GM18517 (cell line): ENCODE data around the gene TP73.

ENCODE experiments used
- ATAC-seq: cut with Tn5 transposase; IDR thresholded peaks from one replicate; pipeline ENCODE4 v1.9.1; 2021; ENCODE audit warnings: mild to moderate bottlenecking, moderate library complexity; ENCODE audit not compliant: unreplicated experiment

TP73 gene

GRCh38 chr1:3759164-3759563 is 106.8 kb downstream of the TP73 start:
- no peak for ATAC-seq

GRCh38 chr1:3759796-3760195 is 107.5 kb downstream of the TP73 start:
- ATAC-seq, result no peak

- no peak for ATAC-seq
These were observed 109.1 kb downstream of the TP73 start for GRCh38 chr1:3761296-3762010.

- ATAC-seq, result no peak
These were observed 110.0 kb downstream of the TP73 start for GRCh38 chr1:3762151-3762872.

- no peak for ATAC-seq
These were observed 110.5 kb downstream of the TP73 start for GRCh38 chr1:3762873-3763228.

GRCh38 chr1:3763351-3764125 is 111.2 kb downstream of the TP73 start:
- no peak for ATAC-seq

- no peak for ATAC-seq
These were observed 115.1 kb downstream of the TP73 start for GRCh38 chr1:3767328-3767925.

GRCh38 chr1:3768811-3769390 is 116.6 kb downstream of the TP73 start:
- no peak for ATAC-seq

- ATAC-seq, result no peak
These were observed 117.9 kb downstream of the TP73 start for GRCh38 chr1:3770047-3770765.

GRCh38 chr1:3771108-3772026 is 119.1 kb downstream of the TP73 start:
- no peak for ATAC-seq

GRCh38 chr1:3772027-3772714 is 119.9 kb downstream of the TP73 start:
- no peak for ATAC-seq

GRCh38 chr1:3772715-3773571 is 120.6 kb downstream of the TP73 start, which contains the start of gene SMIM1:
SMIM1 (plus strand) TSS chr1:3772749; CDS start chr1:3775374, 2,625 bp downstream.
- no peak for ATAC-seq

- ATAC-seq, result no peak
These were observed 121.4 kb downstream of the TP73 start for GRCh38 chr1:3773572-3774275.

GRCh38 chr1:3774276-3774945 is 122.1 kb downstream of the TP73 start:
- ATAC-seq, result no peak

- no peak for ATAC-seq
These were observed 122.7 kb downstream of the TP73 start for GRCh38 chr1:3774946-3775489.

GRCh38 chr1:3775490-3776230 is 123.3 kb downstream of the TP73 start:
- ATAC-seq, result no peak
